ENCODE data around the gene ZFC3H1. TPM values are rescaled to one million over a fixed set of nuclear protein-coding genes. Genes with fewer than 3 reads are reported as not detected.

The ZFC3H1 gene
- total and polyA plus RNA-seq, 2 donors from 2014 or later: 11.2 to 42.4 TPM

GRCh38 chr12:71625476-71625875 lies 38.2 kb downstream of the ZFC3H1 start:
- H3K4me3 ChIP-seq (ENCODE audit: low read length in 3 of 3): no peak overlapping the region
- no peaks in the 10 kb centered on the region for H3K4me1 ChIP-seq (ENCODE audit: control insufficient read depth in 2 of 3, insufficient read depth in 2 of 3, low read depth in 1 of 3, low read length in 3 of 3)
- H3K36me3 ChIP-seq (ENCODE audit: control insufficient read depth in 2 of 3, insufficient read depth in 3 of 3, low read length in 3 of 3): peaks cover 8 to 46% (median 24%) of the 10 kb centered on the region in 3 donors
- H3K9me3 ChIP-seq (ENCODE audit: control insufficient read depth in 2 of 3, insufficient read depth in 1 of 3, low read length in 3 of 3): no peaks in the 10 kb centered on the region
- no peak overlapping the region for H3K9ac ChIP-seq (ENCODE audit: low read length in 3 of 3)
- intact Hi-C loops (cut with DNase I): no loop called here
- FAIRE-seq (no peak), DNase-seq (no peak)
- no peak overlapping the region for H3K27ac ChIP-seq (ENCODE audit: low read depth in 2 of 2, low read length in 2 of 2)
- no peak for TF ChIP-seq CTCF (IDR thresholded peaks at IDR 0.05; ENCODE audit: borderline replicate concordance, extremely low read depth, insufficient read depth)
- H3K27me3 ChIP-seq (ENCODE audit: control insufficient read depth, insufficient read depth, low read length): no peaks in the 10 kb centered on the region

- TF ChIP-seq CTCF (IDR thresholded peaks at IDR 0.05; ENCODE audit: borderline replicate concordance, extremely low read depth, insufficient read depth): no peak
- no peak overlapping the region for H3K9ac ChIP-seq (ENCODE audit: low read length in 3 of 3)
- no peaks in the 10 kb centered on the region for H3K4me1 ChIP-seq (ENCODE audit: control insufficient read depth in 2 of 3, insufficient read depth in 2 of 3, low read depth in 1 of 3, low read length in 3 of 3)
- FAIRE-seq: no peak
- H3K9me3 ChIP-seq (ENCODE audit: control insufficient read depth in 2 of 3, insufficient read depth in 1 of 3, low read length in 3 of 3): no peaks in the 10 kb centered on the region
- H3K27ac ChIP-seq (ENCODE audit: low read depth in 2 of 2, low read length in 2 of 2): no peak overlapping the region
- DNase-seq: no peak
- H3K27me3 ChIP-seq (ENCODE audit: control insufficient read depth, insufficient read depth, low read length): no peaks in the 10 kb centered on the region
- peaks cover 13 to 42% (median 28%) of the 10 kb centered on the region in 3 donors for H3K36me3 ChIP-seq (ENCODE audit: control insufficient read depth in 2 of 3, insufficient read depth in 3 of 3, low read length in 3 of 3)
- no peak overlapping the region for H3K4me3 ChIP-seq (ENCODE audit: low read length in 3 of 3)
- intact Hi-C loops (cut with DNase I): no loop called here
Measured at GRCh38 chr12:71621938-71622337, 41.7 kb downstream of the ZFC3H1 start.

- no peak overlapping the region for H3K27ac ChIP-seq (ENCODE audit: low read depth in 2 of 2, low read length in 2 of 2)
- TF ChIP-seq CTCF (IDR thresholded peaks at IDR 0.05; ENCODE audit: borderline replicate concordance, extremely low read depth, insufficient read depth): no peak
- no peak for FAIRE-seq
- H3K4me3 ChIP-seq (ENCODE audit: low read length in 3 of 3): no peak overlapping the region
- H3K27me3 ChIP-seq (ENCODE audit: control insufficient read depth, insufficient read depth, low read length): no peaks in the 10 kb centered on the region
- no peaks in the 10 kb centered on the region for H3K4me1 ChIP-seq (ENCODE audit: control insufficient read depth in 2 of 3, insufficient read depth in 2 of 3, low read depth in 1 of 3, low read length in 3 of 3)
- peaks cover 10 to 61% (median 30%) of the 10 kb centered on the region in 3 donors for H3K36me3 ChIP-seq (ENCODE audit: control insufficient read depth in 2 of 3, insufficient read depth in 3 of 3, low read length in 3 of 3)
- H3K9ac ChIP-seq (ENCODE audit: low read length in 3 of 3): no peak overlapping the region
- no peak for DNase-seq
- intact Hi-C loops (cut with DNase I): no loop called here
- no peaks in the 10 kb centered on the region for H3K9me3 ChIP-seq (ENCODE audit: control insufficient read depth in 2 of 3, insufficient read depth in 1 of 3, low read length in 3 of 3)
Measured at GRCh38 chr12:71610031-71610795, 53.4 kb downstream of the ZFC3H1 start.
